ENCODE measurements around the gene ARID1B. TPM values are rescaled to one million over a fixed set of nuclear protein-coding genes. Genes with fewer than 3 reads are reported as not detected.

Gene ARID1B
- total and polyA plus RNA-seq, 4 donors = 7.0 to 49.0 (median 24.2) TPM

- TF ChIP-seq NR2F2 (IDR thresholded peaks at IDR 0.05) = no peak
- no peak for TF ChIP-seq HNF4A (conservative IDR thresholded peaks at IDR 0.05)
- no peak for TF ChIP-seq REST (IDR thresholded peaks at IDR 0.05)
- no peak for TF ChIP-seq ZBTB33 (IDR thresholded peaks at IDR 0.05)
- TF ChIP-seq GABPA (IDR thresholded peaks at IDR 0.05 in 1 of 2, conservative IDR thresholded peaks at IDR 0.05 in 1 of 2) = no peak
- TF ChIP-seq RAD21 (IDR thresholded peaks at IDR 0.05) = no peak
- TF ChIP-seq YY1 (IDR thresholded peaks at IDR 0.05) = no peak
- TF ChIP-seq RXRA (IDR thresholded peaks at IDR 0.05) = no peak
- TF ChIP-seq JUND (IDR thresholded peaks at IDR 0.05) = no peak
- no peak for TF ChIP-seq ATF3 (IDR thresholded peaks at IDR 0.05)
- no peak for TF ChIP-seq FOXA1 (IDR thresholded peaks at IDR 0.05)
- no peak for TF ChIP-seq FOXA2 (IDR thresholded peaks at IDR 0.05)
- TF ChIP-seq HNF4G (IDR thresholded peaks at IDR 0.05) = no peak
- TF ChIP-seq CTCF (IDR thresholded peaks at IDR 0.05; ENCODE audit: low read depth, low read length, missing input control) = no peak
- TF ChIP-seq EGR1 (IDR thresholded peaks at IDR 0.05; ENCODE audit: low read depth in 2 of 2) = no peak
- TF ChIP-seq SP1 (IDR thresholded peaks at IDR 0.05) = no peak
- no peak for TF ChIP-seq MAX (IDR thresholded peaks at IDR 0.05)
- Histone ChIP-seq H3K4me1 (ENCODE audit: control insufficient read depth in 4 of 4, insufficient read depth in 4 of 4, low read length in 3 of 4) (peaks cover 8 to 16% (median 13%) of the 10 kb centered on the region in 4 donors), H3K9me3 (ENCODE audit: control insufficient read depth in 4 of 4, low read length in 3 of 4) (no peaks in the 10 kb centered on the region), H3K36me3 (ENCODE audit: control insufficient read depth in 4 of 4, insufficient read depth in 3 of 4, low read depth in 1 of 4, low read length in 3 of 4) (no peaks in the 10 kb centered on the region), H3K27ac (ENCODE audit: low read depth in 1 of 2, low read length in 2 of 2) (no peak overlapping the region), H3K4me3 (ENCODE audit: low read depth in 1 of 3, low read length in 3 of 3) (no peak overlapping the region), H3K27me3 (ENCODE audit: control insufficient read depth in 4 of 4, insufficient read depth in 4 of 4, low read length in 3 of 4) (peaks cover 0 to 7% (median 0%) of the 10 kb centered on the region in 4 donors), H3K9ac (ENCODE audit: low read depth in 1 of 2, low read length in 2 of 2) (no peak overlapping the region)
- 79% methylated on average over 3 of the region's 3 CpGs for WGBS
- no peak for DNase-seq (ENCODE audit: low spot score)
Measured at GRCh38 chr6:157233686-157234085, 456.5 kb downstream of the ARID1B start.

Measured in liver (tissue), 9 donors.